Keratinocyte (primary cell): ENCODE data around the gene SCARB1. TPM values are rescaled to one million over a fixed set of nuclear protein-coding genes. Genes with fewer than 3 reads are reported as not detected.

Experiments used
- DNase-seq: peaks from one replicate; pipeline ENCODE4 v3.0.0-alpha.2; 2011; ENCODE audit warnings: low read depth, missing footprints, low spot score
- FAIRE-seq: peaks from 2 replicates; lab custom pipeline; 2011; peaks lifted over from hg19 to GRCh38; lab: Jason Lieb, UNC
- H2AFZ ChIP-seq: 2 replicates; pipeline ENCODE4 v1.6.0; 2012; ENCODE audit warnings: low read length, control low read depth, inconsistent platforms; ENCODE audit not compliant: control insufficient read depth
- H3K27ac ChIP-seq: 2 replicates; pipeline ENCODE4 v1.5.1; 2011; ENCODE audit warnings: low read length; ENCODE audit not compliant: control insufficient read depth, insufficient read depth
- H3K27me3 ChIP-seq: 3 replicates; pipeline ENCODE4 v1.6.0; 2011; ENCODE audit warnings: low read length; ENCODE audit not compliant: control insufficient read depth, insufficient read depth; ENCODE audit errors: extremely low read depth
- H3K36me3 ChIP-seq, 2 experiments: 2 replicates in 1 of 2; 3 replicates in 1 of 2; pipeline ENCODE4 v1.5.1; 2011; ENCODE audit warnings: low read length in 2 of 2, mild to moderate bottlenecking in 1 of 2; ENCODE audit not compliant: control insufficient read depth in 2 of 2, insufficient read depth in 2 of 2; ENCODE audit errors: extremely low read depth in 1 of 2
- H3K4me1 ChIP-seq: 3 replicates; pipeline ENCODE4 v1.5.1; 2011; ENCODE audit warnings: low read length; ENCODE audit not compliant: control insufficient read depth, insufficient read depth; ENCODE audit errors: extremely low read depth
- H3K4me2 ChIP-seq: 3 replicates; pipeline ENCODE4 v1.6.0; 2011; ENCODE audit warnings: low read depth, low read length; ENCODE audit not compliant: control insufficient read depth, insufficient read depth; ENCODE audit errors: extremely low read depth
- H3K4me3 ChIP-seq, 3 experiments: fragments of 200-600 bp in 1 of 3; sonication (generic) in 1 of 3; 2 replicates in 2 of 3; 3 replicates in 1 of 3; pipeline ENCODE4 v1.5.1; 2011 to 2016; ENCODE audit warnings: low read length in 3 of 3, mild to moderate bottlenecking in 3 of 3, control low read depth in 2 of 3, inconsistent platforms in 1 of 3, low read depth in 1 of 3, mixed read lengths in 1 of 3, mixed run types in 1 of 3, moderate library complexity in 1 of 3; ENCODE audit not compliant: control insufficient read depth in 2 of 3, insufficient read depth in 2 of 3; ENCODE audit errors: extremely low read depth in 1 of 3
- H3K79me2 ChIP-seq: 2 replicates; pipeline ENCODE4 v1.6.0; 2012; ENCODE audit warnings: low read length; ENCODE audit not compliant: control insufficient read depth, insufficient read depth
- H3K9ac ChIP-seq: 3 replicates; pipeline ENCODE4 v1.6.0; 2011; ENCODE audit warnings: low read length; ENCODE audit not compliant: control insufficient read depth, insufficient read depth; ENCODE audit errors: extremely low read depth
- H3K9me1 ChIP-seq: 3 replicates; pipeline ENCODE4 v1.6.0; 2011; ENCODE audit warnings: low read length; ENCODE audit not compliant: control insufficient read depth, insufficient read depth; ENCODE audit errors: extremely low read depth
- H3K9me3 ChIP-seq: 2 replicates; pipeline ENCODE4 v1.5.1; 2012; ENCODE audit warnings: low read depth, low read length; ENCODE audit not compliant: control insufficient read depth
- H4K20me1 ChIP-seq: 3 replicates; pipeline ENCODE4 v1.6.0; 2011; ENCODE audit warnings: low read length; ENCODE audit not compliant: control insufficient read depth, insufficient read depth; ENCODE audit errors: extremely low read depth
- CTCF ChIP-seq, 3 experiments: IDR thresholded peaks in 1 of 3; conservative IDR thresholded peaks in 1 of 3; optimal IDR thresholded peaks in 1 of 3; 2 replicates in 2 of 3; 3 replicates in 1 of 3; pipeline versions ENCODE3 to v1.5.1; 2011; ENCODE audit warnings: low read length in 3 of 3, mild to moderate bottlenecking in 3 of 3, moderate library complexity in 2 of 3, control low read depth in 1 of 3, inconsistent platforms in 1 of 3; ENCODE audit not compliant: insufficient read depth in 2 of 3; ENCODE audit errors: extremely low read depth in 1 of 3
- EZH2 ChIP-seq: IDR thresholded peaks from one replicate; pipeline ENCODE4 v1.6.1; 2012; ENCODE audit warnings: inconsistent platforms, mild to moderate bottlenecking, low read length, moderate library complexity
- dilution Hi-C: fragments of 300-500 bp; cut with MboI; formaldehyde crosslinking; loops from one replicate; pipeline ENCODE4 v1.7.0; 2020; ENCODE audit warnings: low sequenced_read_pairs; ENCODE audit not compliant: extremely low pct_ligation_motif_present
- polyA plus RNA-seq, 5 experiments: library from polyadenylated mRNA; depleted of rRNA in 3 of 5; stranded (reverse) in 3 of 5; stranded (forward) in 1 of 5; unstranded in 1 of 5; fragments of >200 nt; gene quantifications; 1 replicate in 1 of 5; 2 replicates in 3 of 5; 3 replicates in 1 of 5; pipeline versions ENCODE4 v1.2.1 to v1.2.3, GENCODE V29; 2011 to 2012; ENCODE audit warnings: missing spikeins in 2 of 5, low read depth in 1 of 5, low replicate concordance in 1 of 5

SCARB1 gene
- polyA plus RNA-seq, 1 donor (not counting 4 experiments of a cell fraction or from before 2014, with no cell fraction given) = 40.9 TPM

- Histone ChIP-seq H4K20me1 (no peaks in the 10 kb centered on the region), H3K79me2 (no peaks in the 10 kb centered on the region), H3K4me1 (no peaks in the 10 kb centered on the region), H3K4me3 (peak overlapping the region in 1 of 3 experiments; percentile 21), H3K9me3 (no peaks in the 10 kb centered on the region), H3K27me3 (no peaks in the 10 kb centered on the region), H2AFZ (no peak overlapping the region), H3K9me1 (no peaks in the 10 kb centered on the region), H3K27ac (no peak overlapping the region), H3K36me3 (peaks cover 30 to 44% of the 10 kb centered on the region in 2 experiments), H3K9ac (no peak overlapping the region), H3K4me2 (peak overlapping the region; percentile 6)
- dilution Hi-C loops = no loop called here
- FAIRE-seq = no peak
- no peak for DNase-seq
- TF ChIP-seq EZH2 (no peak), CTCF (optimal IDR thresholded peaks at IDR 0.05 in 1 of 3, IDR thresholded peaks at IDR 0.05 in 1 of 3, conservative IDR thresholded peaks at IDR 0.05 in 1 of 3; ENCODE audit: extremely low read depth in 1 of 3, insufficient read depth in 2 of 3, low read length in 3 of 3) (no peak)
These were observed 77.4 kb downstream of the SCARB1 start for GRCh38 chr12:124786061-124786964.

GRCh38 chr12:124784871-124785572, 78.6 kb downstream of the SCARB1 start:
- TF ChIP-seq CTCF (optimal IDR thresholded peaks at IDR 0.05 in 1 of 3, IDR thresholded peaks at IDR 0.05 in 1 of 3, conservative IDR thresholded peaks at IDR 0.05 in 1 of 3; ENCODE audit: extremely low read depth in 1 of 3, insufficient read depth in 2 of 3, low read length in 3 of 3) (no peak), EZH2 (no peak)
- no peak overlapping the region for H3K4me3 ChIP-seq
- no peak for DNase-seq
- H2AFZ ChIP-seq = no peak overlapping the region
- H3K27me3 ChIP-seq = no peaks in the 10 kb centered on the region
- H4K20me1 ChIP-seq = no peaks in the 10 kb centered on the region
- no peak overlapping the region for H3K27ac ChIP-seq
- H3K4me2 ChIP-seq = no peak overlapping the region
- FAIRE-seq = no peak
- H3K9me1 ChIP-seq = no peaks in the 10 kb centered on the region
- dilution Hi-C loops = no loop called here
- peaks cover 30 to 35% of the 10 kb centered on the region in 2 experiments for H3K36me3 ChIP-seq
- no peaks in the 10 kb centered on the region for H3K9me3 ChIP-seq
- no peak overlapping the region for H3K9ac ChIP-seq
- no peaks in the 10 kb centered on the region for H3K79me2 ChIP-seq
- no peaks in the 10 kb centered on the region for H3K4me1 ChIP-seq
